ENCODE data around the gene KAT6B. TPM values are rescaled to one million over a fixed set of nuclear protein-coding genes. Genes with fewer than 3 reads are reported as not detected.

Gene KAT6B
- total RNA-seq, 1 experiment from 2014 or later = 14.9 TPM

GRCh38 chr10:75037171-75038153 lies 211.1 kb downstream of the KAT6B start:
- no peak for DNase-seq
- CTCF ChIA-PET = no interaction called here
- intact Hi-C loops (cut with micrococcal nuclease; ENCODE audit: unreplicated experiment) = no loop called here
- no peaks in the 10 kb centered on the region for H3K27me3 ChIP-seq (replicated peaks; ENCODE audit: control insufficient read depth, insufficient read depth, low read length)
- Mint-ChIP-seq H3K27me3 (ENCODE audit: insufficient read depth, unreplicated experiment) (no peaks in the 10 kb centered on the region), H3K27ac (ENCODE audit: unreplicated experiment) (no peak overlapping the region), H3K36me3 (ENCODE audit: insufficient read depth, unreplicated experiment) (no peaks in the 10 kb centered on the region), H3K4me1 (ENCODE audit: low read depth, unreplicated experiment) (no peaks in the 10 kb centered on the region), H3K4me3 (ENCODE audit: unreplicated experiment) (no peak overlapping the region), H3K9me3 (ENCODE audit: unreplicated experiment) (no peaks in the 10 kb centered on the region)
- no peak overlapping the region for H3K4me3 ChIP-seq (ENCODE audit: low read depth, low read length)
- H3K36me3 ChIP-seq (ENCODE audit: control insufficient read depth, insufficient read depth, low read length) = no peaks in the 10 kb centered on the region
- TF ChIP-seq, protein P1, sequence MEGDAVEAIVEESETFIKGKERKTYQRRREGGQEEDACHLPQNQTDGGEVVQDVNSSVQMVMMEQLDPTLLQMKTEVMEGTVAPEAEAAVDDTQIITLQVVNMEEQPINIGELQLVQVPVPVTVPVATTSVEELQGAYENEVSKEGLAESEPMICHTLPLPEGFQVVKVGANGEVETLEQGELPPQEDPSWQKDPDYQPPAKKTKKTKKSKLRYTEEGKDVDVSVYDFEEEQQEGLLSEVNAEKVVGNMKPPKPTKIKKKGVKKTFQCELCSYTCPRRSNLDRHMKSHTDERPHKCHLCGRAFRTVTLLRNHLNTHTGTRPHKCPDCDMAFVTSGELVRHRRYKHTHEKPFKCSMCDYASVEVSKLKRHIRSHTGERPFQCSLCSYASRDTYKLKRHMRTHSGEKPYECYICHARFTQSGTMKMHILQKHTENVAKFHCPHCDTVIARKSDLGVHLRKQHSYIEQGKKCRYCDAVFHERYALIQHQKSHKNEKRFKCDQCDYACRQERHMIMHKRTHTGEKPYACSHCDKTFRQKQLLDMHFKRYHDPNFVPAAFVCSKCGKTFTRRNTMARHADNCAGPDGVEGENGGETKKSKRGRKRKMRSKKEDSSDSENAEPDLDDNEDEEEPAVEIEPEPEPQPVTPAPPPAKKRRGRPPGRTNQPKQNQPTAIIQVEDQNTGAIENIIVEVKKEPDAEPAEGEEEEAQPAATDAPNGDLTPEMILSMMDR (IDR thresholded peaks at IDR 0.05; ENCODE audit: insufficient read depth in 1 of 2, low read depth in 1 of 2, low read length in 1 of 2, severe bottlenecking in 1 of 2, unreplicated experiment in 1 of 2) = no peak
- H3K9me3 ChIP-seq = no peaks in the 10 kb centered on the region
- POLR2A ChIA-PET = no interaction called here
- BruUV-seq (replicated peaks) = no TSS peak
- no peaks in the 10 kb centered on the region for H3K4me1 ChIP-seq

GRCh38 chr10:75038335-75038734 lies 211.9 kb downstream of the KAT6B start:
- no peak overlapping the region for H3K4me3 ChIP-seq (ENCODE audit: low read depth, low read length)
- ChIA-PET POLR2A (no interaction called here), CTCF (no interaction called here)
- DNase-seq = no peak
- no peak overlapping the region for H3K27ac Mint-ChIP-seq (ENCODE audit: unreplicated experiment)
- no TSS peak for BruUV-seq (replicated peaks)
- no peak overlapping the region for H3K4me3 Mint-ChIP-seq (ENCODE audit: unreplicated experiment)
- no peaks in the 10 kb centered on the region for H3K27me3 ChIP-seq (replicated peaks; ENCODE audit: control insufficient read depth, insufficient read depth, low read length)
- no peaks in the 10 kb centered on the region for H3K9me3 Mint-ChIP-seq (ENCODE audit: unreplicated experiment)
- no peaks in the 10 kb centered on the region for H3K27me3 Mint-ChIP-seq (ENCODE audit: insufficient read depth, unreplicated experiment)
- TF ChIP-seq, protein P1 (IDR thresholded peaks at IDR 0.05; ENCODE audit: insufficient read depth in 1 of 2, low read depth in 1 of 2, low read length in 1 of 2, severe bottlenecking in 1 of 2, unreplicated experiment in 1 of 2) = no peak
- intact Hi-C loops (cut with micrococcal nuclease; ENCODE audit: unreplicated experiment) = no loop called here
- H3K4me1 Mint-ChIP-seq (ENCODE audit: low read depth, unreplicated experiment) = no peaks in the 10 kb centered on the region
- H3K36me3 Mint-ChIP-seq (ENCODE audit: insufficient read depth, unreplicated experiment) = no peaks in the 10 kb centered on the region
- H3K36me3 ChIP-seq (ENCODE audit: control insufficient read depth, insufficient read depth, low read length) = no peaks in the 10 kb centered on the region
- H3K9me3 ChIP-seq = no peaks in the 10 kb centered on the region
- H3K4me1 ChIP-seq = no peaks in the 10 kb centered on the region

- no peak for DNase-seq
- ChIA-PET CTCF (no interaction called here), POLR2A (no interaction called here)
- no peaks in the 10 kb centered on the region for H3K27me3 ChIP-seq (replicated peaks; ENCODE audit: control insufficient read depth, insufficient read depth, low read length)
- Mint-ChIP-seq H3K4me3 (ENCODE audit: unreplicated experiment) (no peak overlapping the region), H3K4me1 (ENCODE audit: low read depth, unreplicated experiment) (no peaks in the 10 kb centered on the region), H3K27me3 (ENCODE audit: insufficient read depth, unreplicated experiment) (no peaks in the 10 kb centered on the region), H3K9me3 (ENCODE audit: unreplicated experiment) (no peaks in the 10 kb centered on the region), H3K36me3 (ENCODE audit: insufficient read depth, unreplicated experiment) (no peaks in the 10 kb centered on the region), H3K27ac (ENCODE audit: unreplicated experiment) (no peak overlapping the region)
- TF ChIP-seq, protein P1 (IDR thresholded peaks at IDR 0.05; ENCODE audit: insufficient read depth in 1 of 2, low read depth in 1 of 2, low read length in 1 of 2, severe bottlenecking in 1 of 2, unreplicated experiment in 1 of 2) = no peak
- no peaks in the 10 kb centered on the region for H3K4me1 ChIP-seq
- H3K36me3 ChIP-seq (ENCODE audit: control insufficient read depth, insufficient read depth, low read length) = no peaks in the 10 kb centered on the region
- BruUV-seq (replicated peaks) = no TSS peak
- no peak overlapping the region for H3K4me3 ChIP-seq (ENCODE audit: low read depth, low read length)
- intact Hi-C loops (cut with micrococcal nuclease; ENCODE audit: unreplicated experiment) = no loop called here
- H3K9me3 ChIP-seq = no peaks in the 10 kb centered on the region
Measured at GRCh38 chr10:75040576-75040975, 214.2 kb downstream of the KAT6B start.
